ENCODE results near the gene GPR78.

DNA sequence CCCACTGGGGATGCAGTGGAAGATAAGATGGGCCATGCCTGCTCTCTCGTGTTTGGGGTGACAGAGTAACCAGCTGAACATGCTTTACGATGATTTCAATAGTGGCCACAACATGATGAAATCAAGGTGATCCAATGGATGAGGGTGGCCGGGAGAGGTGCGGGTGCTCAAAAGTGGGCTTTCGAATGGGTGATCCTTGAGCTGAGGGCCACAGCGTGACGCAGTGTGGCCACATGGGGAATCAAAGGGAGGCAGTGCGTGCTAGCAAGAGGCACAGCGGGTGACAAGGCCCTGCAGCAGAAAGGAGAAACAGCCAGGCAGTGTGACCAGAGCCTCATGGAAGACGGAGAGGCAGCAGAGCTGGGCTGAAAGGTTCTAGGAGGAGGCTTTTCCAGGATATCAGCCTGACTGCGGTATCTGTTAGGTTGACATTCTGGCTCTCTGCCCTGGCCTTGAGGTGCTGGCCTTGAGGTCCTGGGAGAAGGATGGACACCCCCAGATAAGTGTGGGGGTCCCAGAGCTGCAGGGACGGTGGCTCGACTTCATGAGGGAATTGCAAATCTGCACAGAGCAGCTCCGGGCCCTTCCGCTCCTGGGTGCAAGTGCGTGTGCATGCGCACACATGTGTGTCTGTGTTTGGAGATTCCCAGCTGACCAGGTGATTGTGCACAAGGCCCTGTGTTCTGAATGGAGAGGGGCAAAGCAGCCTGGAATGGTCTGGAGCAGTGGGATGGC lies 38.0 kb upstream of the GPR78 start:
- TF ChIP-seq, protein P1, sequence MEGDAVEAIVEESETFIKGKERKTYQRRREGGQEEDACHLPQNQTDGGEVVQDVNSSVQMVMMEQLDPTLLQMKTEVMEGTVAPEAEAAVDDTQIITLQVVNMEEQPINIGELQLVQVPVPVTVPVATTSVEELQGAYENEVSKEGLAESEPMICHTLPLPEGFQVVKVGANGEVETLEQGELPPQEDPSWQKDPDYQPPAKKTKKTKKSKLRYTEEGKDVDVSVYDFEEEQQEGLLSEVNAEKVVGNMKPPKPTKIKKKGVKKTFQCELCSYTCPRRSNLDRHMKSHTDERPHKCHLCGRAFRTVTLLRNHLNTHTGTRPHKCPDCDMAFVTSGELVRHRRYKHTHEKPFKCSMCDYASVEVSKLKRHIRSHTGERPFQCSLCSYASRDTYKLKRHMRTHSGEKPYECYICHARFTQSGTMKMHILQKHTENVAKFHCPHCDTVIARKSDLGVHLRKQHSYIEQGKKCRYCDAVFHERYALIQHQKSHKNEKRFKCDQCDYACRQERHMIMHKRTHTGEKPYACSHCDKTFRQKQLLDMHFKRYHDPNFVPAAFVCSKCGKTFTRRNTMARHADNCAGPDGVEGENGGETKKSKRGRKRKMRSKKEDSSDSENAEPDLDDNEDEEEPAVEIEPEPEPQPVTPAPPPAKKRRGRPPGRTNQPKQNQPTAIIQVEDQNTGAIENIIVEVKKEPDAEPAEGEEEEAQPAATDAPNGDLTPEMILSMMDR (IDR thresholded peaks at IDR 0.05): no peak
- no peak for TF ChIP-seq ZFX (IDR thresholded peaks at IDR 0.05; ENCODE audit: borderline replicate concordance)

All from 22Rv1 (cell line).